H9 (cell line): ENCODE data around the gene ZYG11A. TPM values are rescaled to one million over a fixed set of nuclear protein-coding genes. Genes with fewer than 3 reads are reported as not detected.
A peak's percentile ranks its signal among the peaks of the same experiment; 100 is the strongest.
"Not testable (repeated sequence)": the region's sequence is repeated elsewhere in the genome, so short reads cannot be mapped to it uniquely, and the experiment has no call there.

Experiments
- DNase-seq: peaks from one replicate; pipeline ENCODE4 v3.0.0-alpha.2; 2017
- H2AFZ ChIP-seq: one replicate; pipeline ENCODE4 v1.6.1; 2013; ENCODE audit warnings: mild to moderate bottlenecking, low read length, control low read depth, moderate library complexity
- H2AK5ac ChIP-seq: 2 replicates; pipeline ENCODE4 v1.6.1; 2013; ENCODE audit warnings: low read length, control low read depth, mixed read lengths; ENCODE audit not compliant: insufficient read length
- H2BK120ac ChIP-seq: one replicate; pipeline ENCODE4 v1.6.1; 2013; ENCODE audit warnings: low read depth, mild to moderate bottlenecking, low read length, control low read depth, inconsistent platforms; ENCODE audit not compliant: poor library complexity, severe bottlenecking
- H2BK12ac ChIP-seq: 2 replicates; pipeline ENCODE4 v1.6.1; 2013; ENCODE audit warnings: low read length, control low read depth, mixed read lengths, low read depth; ENCODE audit not compliant: insufficient read length
- H2BK15ac ChIP-seq: 2 replicates; pipeline ENCODE4 v1.6.1; 2013; ENCODE audit warnings: low read depth, low read length, control low read depth
- H2BK20ac ChIP-seq: one replicate; pipeline ENCODE4 v1.6.1; 2013; ENCODE audit warnings: low read depth, mild to moderate bottlenecking, low read length, control low read depth, inconsistent platforms; ENCODE audit not compliant: poor library complexity, severe bottlenecking
- H2BK5ac ChIP-seq: 2 replicates; pipeline ENCODE4 v1.6.1; 2013; ENCODE audit warnings: low read length, control low read depth, mixed read lengths; ENCODE audit not compliant: insufficient read length
- H3K14ac ChIP-seq: 2 replicates; pipeline ENCODE4 v1.6.1; 2013; ENCODE audit warnings: low read length, control low read depth; ENCODE audit not compliant: insufficient read depth
- H3K18ac ChIP-seq: 2 replicates; pipeline ENCODE4 v1.6.1; 2013; ENCODE audit warnings: low read depth, mild to moderate bottlenecking, mixed read lengths, low read length, control low read depth; ENCODE audit not compliant: insufficient read length
- H3K23ac ChIP-seq: 2 replicates; pipeline ENCODE4 v1.6.1; 2013; ENCODE audit warnings: low read length, control low read depth, mixed read lengths, low read depth; ENCODE audit not compliant: insufficient read length
- H3K23me2 ChIP-seq: 2 replicates; pipeline ENCODE4 v1.6.1; 2013; ENCODE audit warnings: low read depth, mild to moderate bottlenecking, mixed read lengths, low read length, control low read depth; ENCODE audit not compliant: insufficient read length, poor library complexity, severe bottlenecking
- H3K27ac ChIP-seq: 2 replicates; pipeline ENCODE4 v1.5.1; 2013; ENCODE audit warnings: low read length, control low read depth, mixed read lengths, low read depth; ENCODE audit not compliant: insufficient read length
- H3K27me3 ChIP-seq: 2 replicates; pipeline ENCODE4 v1.6.1; 2013; ENCODE audit warnings: low read length, control low read depth, inconsistent platforms; ENCODE audit not compliant: insufficient read depth
- H3K4ac ChIP-seq: 2 replicates; pipeline ENCODE4 v1.6.1; 2013; ENCODE audit warnings: low read depth, mild to moderate bottlenecking, control low read depth, inconsistent platforms, low read length, moderate library complexity
- H3K4me1 ChIP-seq: 2 replicates; pipeline ENCODE4 v1.6.1; 2013; ENCODE audit warnings: low read length, control low read depth, inconsistent platforms; ENCODE audit not compliant: insufficient read depth
- H3K4me2 ChIP-seq: 2 replicates; pipeline ENCODE4 v1.6.1; 2013; ENCODE audit warnings: low read length, control low read depth, mixed read lengths; ENCODE audit not compliant: insufficient read length, insufficient read depth
- H3K56ac ChIP-seq: 2 replicates; pipeline ENCODE4 v1.6.1; 2013; ENCODE audit warnings: low read depth, mild to moderate bottlenecking, mixed read lengths, low read length, control low read depth; ENCODE audit not compliant: insufficient read length
- H3K79me1 ChIP-seq: 2 replicates; pipeline ENCODE4 v1.6.1; 2013; ENCODE audit warnings: low read depth, mild to moderate bottlenecking, moderate library complexity, low read length, control low read depth, inconsistent platforms; ENCODE audit not compliant: insufficient read depth, poor library complexity, severe bottlenecking
- H3K79me2 ChIP-seq: 2 replicates; pipeline ENCODE4 v1.6.1; 2013; ENCODE audit warnings: low read length, control low read depth, inconsistent platforms; ENCODE audit not compliant: insufficient read depth
- H3K9ac ChIP-seq: 2 replicates; pipeline ENCODE4 v1.6.1; 2013; ENCODE audit warnings: low read length, control low read depth, mixed read lengths; ENCODE audit not compliant: insufficient read length; ENCODE audit errors: extremely low read depth
- H3K9me3 ChIP-seq: one replicate; pipeline ENCODE4 v1.6.1; 2013; ENCODE audit warnings: low read depth, low read length, inconsistent platforms; ENCODE audit not compliant: control insufficient read depth
- H3T11ph ChIP-seq: one replicate; pipeline ENCODE4 v1.6.1; 2013; ENCODE audit warnings: mild to moderate bottlenecking, low read length, control low read depth, inconsistent platforms
- H4K20me1 ChIP-seq: one replicate; pipeline ENCODE4 v1.6.1; 2013; ENCODE audit not compliant: control insufficient read depth, insufficient read length, insufficient read depth
- H4K5ac ChIP-seq: 2 replicates; pipeline ENCODE4 v1.6.1; 2013; ENCODE audit warnings: low read depth, mild to moderate bottlenecking, mixed read lengths, low read length, control low read depth; ENCODE audit not compliant: insufficient read length
- H4K8ac ChIP-seq: replicated peaks from 2 replicates; pipeline ENCODE4 v1.6.1; 2013; ENCODE audit warnings: low read length, control low read depth, mixed read lengths, low read depth; ENCODE audit not compliant: insufficient read length
- H4K91ac ChIP-seq: 2 replicates; pipeline ENCODE4 v1.6.1; 2013; ENCODE audit warnings: low read depth, mild to moderate bottlenecking, moderate library complexity, mixed read lengths, low read length, control low read depth; ENCODE audit not compliant: insufficient read length
- H3K27ac Mint-ChIP-seq, 3 experiments: 2 replicates in 2 of 3; 3 replicates in 1 of 3; pipeline ENCODE4 v1.8.0; 2020 to 2021; ENCODE audit warnings: mixed read lengths in 3 of 3, mild to moderate bottlenecking in 1 of 3, moderate library complexity in 1 of 3
- H3K27me3 Mint-ChIP-seq: 2 replicates; pipeline ENCODE4 v1.8.0; 2021; ENCODE audit warnings: low read depth, mild to moderate bottlenecking, moderate library complexity, mixed read lengths
- H3K36me3 Mint-ChIP-seq, 3 experiments: 2 replicates in 2 of 3; 3 replicates in 1 of 3; pipeline ENCODE4 v1.8.0; 2020 to 2021; ENCODE audit warnings: low read depth in 3 of 3, mixed read lengths in 3 of 3; ENCODE audit not compliant: insufficient read depth in 1 of 3
- H3K4me1 Mint-ChIP-seq, 2 experiments: 2 replicates each; pipeline ENCODE4 v1.8.0; 2020; ENCODE audit warnings: mixed read lengths in 2 of 2
- H3K4me3 Mint-ChIP-seq, 2 experiments: 2 replicates in 1 of 2; 3 replicates in 1 of 2; pipeline ENCODE4 v1.8.0; 2020 to 2021; ENCODE audit warnings: mild to moderate bottlenecking in 2 of 2, mixed read lengths in 2 of 2, moderate library complexity in 1 of 2
- H3K9me3 Mint-ChIP-seq, 2 experiments: 2 replicates in 1 of 2; 3 replicates in 1 of 2; pipeline ENCODE4 v1.8.0; 2020; ENCODE audit warnings: mild to moderate bottlenecking in 2 of 2, mixed read lengths in 2 of 2, moderate library complexity in 1 of 2
- CTCF ChIP-seq: fragments of 200-600 bp; sonication (generic); conservative IDR thresholded peaks from 3 replicates; pipeline ENCODE4 v1.8.0; 2021; ENCODE audit warnings: antibody characterized with exemption, mild to moderate bottlenecking
- WGBS: extraction: QIAGEN DNeasy Blood & Tissue Kit; methylation state at CpG from one replicate; pipeline ENCODE4 v1.1.7; 2013; ENCODE audit warnings: missing lambda C conversion rate, low lambda C conversion rate, mixed read lengths; ENCODE audit not compliant: insufficient read length; ENCODE audit errors: extremely low coverage; 5-methylcytosine and 5-hydroxymethylcytosine counted together
- long read RNA-seq: library from polyadenylated mRNA; unstranded; transcript quantifications from one replicate; pipeline ENCODE4 v2.0.0, GENCODE V29; 2020
- total RNA-seq: library from RNA; stranded (reverse); gene quantifications from 2 replicates; pipeline ENCODE4 v1.2.1, GENCODE V29; 2021

Gene ZYG11A
- total RNA-seq = 2.0 and 2.1 TPM in 2 replicates
- long read RNA-seq, partial matches to known transcripts = 1 of 2 reads
- long read RNA-seq, other reads (novel, unspliced or antisense) = 1 of 2 reads

- DNase-seq = peak; percentile 90
- no peak within 1 kb of the TSS for H3K27ac Mint-ChIP-seq
- Histone ChIP-seq H4K91ac (no peak within 1 kb of the TSS), H2AK5ac (no peak within 1 kb of the TSS), H3K79me2 (no peaks in the 10 kb centered on the region), H3K27ac (no peak within 1 kb of the TSS), H2BK20ac (no peak within 1 kb of the TSS), H3K14ac (peak within 1 kb of the TSS; percentile 27), H3K23ac (no peak within 1 kb of the TSS), H3K9ac (no peak within 1 kb of the TSS), H2BK120ac (no peak within 1 kb of the TSS), H3T11ph (no peak within 1 kb of the TSS), H4K20me1 (no peaks in the 10 kb centered on the region), H3K9me3 (no peaks in the 10 kb centered on the region), H2AFZ (no peak within 1 kb of the TSS), H3K56ac (no peak within 1 kb of the TSS), H4K5ac (no peak within 1 kb of the TSS), H4K8ac (no peak within 1 kb of the TSS), H3K4me2 (peak within 1 kb of the TSS; percentile 63), H2BK12ac (no peak within 1 kb of the TSS), H3K4ac (no peak within 1 kb of the TSS), H3K18ac (no peak within 1 kb of the TSS), H2BK5ac (no peak within 1 kb of the TSS), H3K27me3 (peaks cover 4% of the 10 kb centered on the region; the same call in 1 of the 2 replicates), H3K4me1 (no peaks in the 10 kb centered on the region), H3K79me1 (no peaks in the 10 kb centered on the region), H3K23me2 (peaks cover 10% of the 10 kb centered on the region), H2BK15ac (no peak within 1 kb of the TSS)
- peak; percentile 35; the same call in 2 of the 3 replicates for TF ChIP-seq CTCF
- peak within 1 kb of the TSS; percentile 63 to 79 for H3K4me3 Mint-ChIP-seq
- no peaks in the 10 kb centered on the region for H3K36me3 Mint-ChIP-seq
- peaks cover 46% of the 10 kb centered on the region for H3K27me3 Mint-ChIP-seq
- H3K9me3 Mint-ChIP-seq = no peaks in the 10 kb centered on the region
- WGBS = no CpG with 5 or more reads among the region's 88 CpGs
- peaks cover 5 to 8% of the 10 kb centered on the region in 2 experiments; a peak in 3 of 4 replicates for H3K4me1 Mint-ChIP-seq
Observed at GRCh38 chr1:52842643-52843310, at the start of gene ZYG11A. ZYG11A (plus strand) TSS chr1:52842760; CDS start chr1:52842884, 124 bp downstream.

GRCh38 chr1:52793717-52794116 lies 48.8 kb upstream of the ZYG11A start:
- H3K27me3 Mint-ChIP-seq, H4K20me1 ChIP-seq, H3K36me3 Mint-ChIP-seq, H3K9ac ChIP-seq, H3K9me3 ChIP-seq, H3K23ac ChIP-seq, H3K4me2 ChIP-seq, H3K27ac ChIP-seq, H3K4me1 Mint-ChIP-seq, H2BK12ac ChIP-seq, H3K79me1 ChIP-seq, H3K4me1 ChIP-seq, H3K56ac ChIP-seq, H4K5ac ChIP-seq, H2AFZ ChIP-seq, H4K91ac ChIP-seq, H2BK5ac ChIP-seq, H3K4ac ChIP-seq, H2AK5ac ChIP-seq, H3K14ac ChIP-seq, H3K18ac ChIP-seq, H3K79me2 ChIP-seq, H2BK20ac ChIP-seq, H3K27me3 ChIP-seq, H3K4me3 Mint-ChIP-seq, H2BK120ac ChIP-seq, H4K8ac ChIP-seq, H3K23me2 ChIP-seq, H2BK15ac ChIP-seq, DNase-seq, H3K27ac Mint-ChIP-seq, H3K9me3 Mint-ChIP-seq, H3T11ph ChIP-seq: not testable (repeated sequence)
- no CpG with 5 or more reads among the region's 7 CpGs for WGBS
